HL-60 (cell line): ENCODE measurements around the gene TIMMDC1.

Experiments used
- DNase-seq, 2 experiments: peaks; one replicate each; pipeline ENCODE4 v3.0.0-alpha.2; 2010 to 2020; ENCODE audit warnings: low read depth in 1 of 2, low spot score in 1 of 2
- H3K27ac ChIP-seq: fragments of 250-450 bp; sonication (Bioruptor Pico); replicated peaks from 2 replicates; pipeline ENCODE4 v1.5.1; 2020; ENCODE audit warnings: mild to moderate bottlenecking, moderate library complexity
- H3K27me3 ChIP-seq: fragments of 250-450 bp; sonication (Bioruptor Pico); 2 replicates; pipeline ENCODE4 v1.5.1; 2021; ENCODE audit warnings: mild to moderate bottlenecking, moderate library complexity; ENCODE audit not compliant: insufficient read depth, poor library complexity, severe bottlenecking
- H3K4me3 ChIP-seq: replicated peaks from 2 replicates; pipeline ENCODE4 v1.5.1; 2011; ENCODE audit warnings: mild to moderate bottlenecking, control low read depth, low read length; ENCODE audit not compliant: insufficient read depth
- GABPA ChIP-seq: IDR thresholded peaks from 2 replicates; pipeline ENCODE4 v1.6.1; 2012; ENCODE audit warnings: low read depth
- POLR2AphosphoS5 ChIP-seq: IDR thresholded peaks from 2 replicates; pipeline ENCODE4 v1.6.1; 2012; ENCODE audit warnings: low read depth
- REST ChIP-seq: IDR thresholded peaks from 2 replicates; pipeline ENCODE4 v1.6.1; 2012; ENCODE audit warnings: low read depth; ENCODE audit not compliant: insufficient replicate concordance
- SPI1 ChIP-seq: IDR thresholded peaks from 2 replicates; pipeline ENCODE4 v1.6.1; 2012; ENCODE audit warnings: low read depth, mild to moderate bottlenecking, borderline replicate concordance
- TF ChIP-seq, protein P1 (sequence below): IDR thresholded peaks from one replicate; pipeline ENCODE4 v1.5.1; 2011; ENCODE audit warnings: low read length, control low read depth, inconsistent platforms; ENCODE audit not compliant: insufficient read depth

TIMMDC1 gene

GRCh38 chr3:119529883-119530282 is 31.5 kb downstream of the TIMMDC1 start:
- DNase-seq, result no peak

DNA sequence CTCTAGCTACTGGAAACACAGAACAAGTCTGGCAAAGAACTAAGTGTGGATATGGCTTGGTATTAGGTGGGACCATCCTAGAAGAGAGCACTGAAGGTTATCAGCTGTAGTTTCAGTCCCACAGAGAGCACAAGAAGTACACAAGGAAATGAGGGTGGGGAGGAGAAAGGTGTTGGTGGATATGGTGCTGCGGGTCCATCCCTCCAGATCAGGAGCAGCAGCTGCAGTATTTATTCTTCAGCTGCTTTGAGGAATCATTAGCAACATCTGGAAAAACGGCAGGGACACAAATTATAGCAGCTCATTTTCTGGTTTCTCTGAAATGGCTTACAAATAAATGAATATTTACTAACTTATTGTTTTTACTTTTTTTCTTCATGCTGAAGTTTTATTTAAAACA is 32.1 kb downstream of the TIMMDC1 start:
- DNase-seq, result no peak
- Histone ChIP-seq H3K27me3 (no peaks in the 10 kb centered on the region), H3K4me3 (no peak overlapping the region), H3K27ac (no peak overlapping the region)
- no peak for TF ChIP-seq POLR2AphosphoS5
- TF ChIP-seq GABPA, result no peak
- no peak for TF ChIP-seq SPI1
- TF ChIP-seq, protein P1, sequence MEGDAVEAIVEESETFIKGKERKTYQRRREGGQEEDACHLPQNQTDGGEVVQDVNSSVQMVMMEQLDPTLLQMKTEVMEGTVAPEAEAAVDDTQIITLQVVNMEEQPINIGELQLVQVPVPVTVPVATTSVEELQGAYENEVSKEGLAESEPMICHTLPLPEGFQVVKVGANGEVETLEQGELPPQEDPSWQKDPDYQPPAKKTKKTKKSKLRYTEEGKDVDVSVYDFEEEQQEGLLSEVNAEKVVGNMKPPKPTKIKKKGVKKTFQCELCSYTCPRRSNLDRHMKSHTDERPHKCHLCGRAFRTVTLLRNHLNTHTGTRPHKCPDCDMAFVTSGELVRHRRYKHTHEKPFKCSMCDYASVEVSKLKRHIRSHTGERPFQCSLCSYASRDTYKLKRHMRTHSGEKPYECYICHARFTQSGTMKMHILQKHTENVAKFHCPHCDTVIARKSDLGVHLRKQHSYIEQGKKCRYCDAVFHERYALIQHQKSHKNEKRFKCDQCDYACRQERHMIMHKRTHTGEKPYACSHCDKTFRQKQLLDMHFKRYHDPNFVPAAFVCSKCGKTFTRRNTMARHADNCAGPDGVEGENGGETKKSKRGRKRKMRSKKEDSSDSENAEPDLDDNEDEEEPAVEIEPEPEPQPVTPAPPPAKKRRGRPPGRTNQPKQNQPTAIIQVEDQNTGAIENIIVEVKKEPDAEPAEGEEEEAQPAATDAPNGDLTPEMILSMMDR, result no peak
- TF ChIP-seq REST, result no peak

More at GRCh38 chr3:119529883-119530282, 31.5 kb downstream of the TIMMDC1 start:
- no peak overlapping the region for H3K4me3 ChIP-seq
- no peaks in the 10 kb centered on the region for H3K27me3 ChIP-seq
- TF ChIP-seq REST (no peak), POLR2AphosphoS5 (no peak), SPI1 (no peak), GABPA (no peak)
- TF ChIP-seq, protein P1, result no peak
- no peak overlapping the region for H3K27ac ChIP-seq

DNA sequence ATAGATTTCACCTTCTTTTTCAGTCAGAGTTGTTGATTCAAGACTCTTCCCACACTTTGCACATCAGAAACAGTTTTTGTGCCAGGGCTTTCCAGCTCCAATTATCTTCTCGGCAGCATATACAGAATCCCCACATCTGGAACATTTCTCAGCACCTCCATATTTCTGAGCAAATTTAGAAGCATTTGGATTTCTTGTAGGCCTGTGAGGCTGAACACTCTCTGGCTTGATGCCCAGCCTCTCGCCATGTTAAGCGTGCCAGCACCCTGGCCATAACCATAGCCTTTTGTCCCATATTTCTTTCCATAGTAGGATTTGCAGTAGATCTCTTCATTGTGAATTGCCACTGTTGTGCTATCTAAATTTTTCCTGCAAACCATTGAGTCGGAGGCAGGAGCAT is 32.8 kb downstream of the TIMMDC1 start:
- Histone ChIP-seq H3K4me3 (no peak overlapping the region), H3K27ac (no peak overlapping the region), H3K27me3 (no peaks in the 10 kb centered on the region)
- DNase-seq, result no peak
- no peak for TF ChIP-seq POLR2AphosphoS5

- H3K27me3 ChIP-seq, result no peaks in the 10 kb centered on the region
- no peak overlapping the region for H3K4me3 ChIP-seq
- no peak overlapping the region for H3K27ac ChIP-seq
- no peak for TF ChIP-seq SPI1
- no peak for TF ChIP-seq REST
- TF ChIP-seq, protein P1, result no peak
- no peak for TF ChIP-seq GABPA
- no peak for TF ChIP-seq POLR2AphosphoS5
- DNase-seq, result no peak
Observed at GRCh38 chr3:119534296-119534695, 35.9 kb downstream of the TIMMDC1 start.
